ENCODE data around the gene BLM. TPM values are rescaled to one million over a fixed set of nuclear protein-coding genes. Genes with fewer than 3 reads are reported as not detected.

The BLM gene
- total and polyA plus RNA-seq, 2 of the 4 experiments (the other 2 are of a cell fraction) = 2.5 to 6.5 TPM

DNA sequence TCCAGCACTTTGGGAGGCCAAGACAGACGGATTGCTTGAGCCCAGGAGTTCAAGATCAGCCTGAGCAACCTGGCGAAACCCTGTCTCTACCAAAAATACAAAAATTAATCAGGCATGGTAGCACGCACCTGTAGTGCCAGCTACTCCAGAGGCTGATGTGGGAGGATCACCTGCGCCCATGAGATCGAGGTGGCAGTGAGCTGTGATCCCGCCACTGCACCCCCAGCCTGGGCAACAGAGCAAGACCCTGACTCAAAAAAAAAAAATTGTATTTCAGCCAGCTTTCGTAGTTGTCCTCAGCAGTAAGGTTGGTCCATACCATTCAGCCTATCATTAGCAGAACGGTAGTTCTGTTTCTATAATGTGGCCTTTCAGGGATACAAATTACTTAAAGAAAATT lies 84.7 kb downstream of the BLM start:
- peaks cover 2% of the 10 kb centered on the region; the same call in 1 of the 2 replicates for H3K4me1 ChIP-seq (ENCODE audit: control insufficient read depth, insufficient read depth, low read length)
- BruUV-seq (replicated peaks) = no TSS peak
- H4K5ac ChIP-seq (ENCODE audit: low read depth, low read length) = no peak overlapping the region

More for the DNA sequence above, 84.7 kb downstream of the BLM start:
- ChIA-PET CTCF (no interaction called here), POLR2A (ENCODE audit: unreplicated experiment) (no interaction called here)
- Histone ChIP-seq H3K27me3 (ENCODE audit: control insufficient read depth, insufficient read depth, low read length) (no peaks in the 10 kb centered on the region), H3K23ac (ENCODE audit: low read depth, low read length) (no peak overlapping the region), H2BK5ac (ENCODE audit: low read depth, low read length, poor library complexity, severe bottlenecking) (no peak overlapping the region), H3K36me3 (ENCODE audit: control insufficient read depth, insufficient read depth, low read length) (no peaks in the 10 kb centered on the region), H2BK15ac (ENCODE audit: low read depth, low read length) (no peak overlapping the region), H3K9ac (ENCODE audit: low read depth, low read length) (no peak overlapping the region), H3K9me1 (ENCODE audit: insufficient read depth, low read length) (0 out of 2 replicates have a peak, but pooled peaks cover 3% of the 10 kb centered on the region), H3K18ac (ENCODE audit: low read depth, low read length) (no peak overlapping the region), H4K8ac (ENCODE audit: low read depth in 2 of 2, low read length in 2 of 2) (no peak overlapping the region), H3K27ac (ENCODE audit: insufficient read depth, low read length) (no peak overlapping the region), H2AFZ (replicated peaks; ENCODE audit: low read length, poor library complexity) (no peak overlapping the region), H2AK9ac (replicated peaks; ENCODE audit: low read depth, low read length, poor library complexity) (no peak overlapping the region), H4K91ac (ENCODE audit: insufficient read depth, low read depth, low read length) (no peak overlapping the region), H2AK5ac (ENCODE audit: low read depth, low read length) (no peak overlapping the region), H3K4me2 (ENCODE audit: low read depth, low read length) (no peak overlapping the region), H3K14ac (replicated peaks; ENCODE audit: low read depth, low read length) (0 out of 2 replicates have a peak overlapping the region, but pooled peaks have one; percentile 32), H3K4ac (ENCODE audit: low read depth, low read length) (no peak overlapping the region; the same call in 1 of the 2 replicates), H3K4me3 (ENCODE audit: insufficient read depth, low read depth, low read length) (no peak overlapping the region), H4K20me1 (ENCODE audit: insufficient read depth, low read length) (no peaks in the 10 kb centered on the region), H2BK20ac (ENCODE audit: low read depth, low read length) (no peak overlapping the region), H3K56ac (ENCODE audit: extremely low read depth, insufficient read depth, low read length) (no peak overlapping the region), H3K79me1 (ENCODE audit: low read depth in 1 of 2, low read length in 2 of 2) (no peaks in the 10 kb centered on the region; a peak in 1 of 4 replicates), H2BK120ac (ENCODE audit: low read depth, low read length) (no peak overlapping the region), H3K9me3 (ENCODE audit: control insufficient read depth, insufficient read depth, low read length) (no peaks in the 10 kb centered on the region)
- 100% methylated on average over 3 of the region's 8 CpGs; no CpG with 5 or more reads in 1 of the 2 experiments for WGBS, 2 experiments (ENCODE audit: extremely low coverage in 2 of 2, insufficient read length in 1 of 2)
- DNase-seq (no peak), ATAC-seq (ENCODE audit: low read depth) (no peak)
- intact Hi-C loops (cut with micrococcal nuclease) (no loop called here), dilution Hi-C loops (cut with HindIII; ENCODE audit: low sequenced_read_pairs, unreplicated experiment) (no loop called here), in situ Hi-C loops (cut with MboI; ENCODE audit: low sequenced_read_pairs) (no loop called here)
- TF ChIP-seq CEBPB (IDR thresholded peaks at IDR 0.05; ENCODE audit: low read depth, low read length) = no peak
- no peak for TF ChIP-seq MAZ (IDR thresholded peaks at IDR 0.05; ENCODE audit: borderline replicate concordance, low read depth, low read length)
- no peak for TF ChIP-seq MAFK (IDR thresholded peaks at IDR 0.05; ENCODE audit: low read depth, low read length)
- TF ChIP-seq FOS (IDR thresholded peaks at IDR 0.05; ENCODE audit: low read depth, low read length) = no peak
- TF ChIP-seq, protein P1, sequence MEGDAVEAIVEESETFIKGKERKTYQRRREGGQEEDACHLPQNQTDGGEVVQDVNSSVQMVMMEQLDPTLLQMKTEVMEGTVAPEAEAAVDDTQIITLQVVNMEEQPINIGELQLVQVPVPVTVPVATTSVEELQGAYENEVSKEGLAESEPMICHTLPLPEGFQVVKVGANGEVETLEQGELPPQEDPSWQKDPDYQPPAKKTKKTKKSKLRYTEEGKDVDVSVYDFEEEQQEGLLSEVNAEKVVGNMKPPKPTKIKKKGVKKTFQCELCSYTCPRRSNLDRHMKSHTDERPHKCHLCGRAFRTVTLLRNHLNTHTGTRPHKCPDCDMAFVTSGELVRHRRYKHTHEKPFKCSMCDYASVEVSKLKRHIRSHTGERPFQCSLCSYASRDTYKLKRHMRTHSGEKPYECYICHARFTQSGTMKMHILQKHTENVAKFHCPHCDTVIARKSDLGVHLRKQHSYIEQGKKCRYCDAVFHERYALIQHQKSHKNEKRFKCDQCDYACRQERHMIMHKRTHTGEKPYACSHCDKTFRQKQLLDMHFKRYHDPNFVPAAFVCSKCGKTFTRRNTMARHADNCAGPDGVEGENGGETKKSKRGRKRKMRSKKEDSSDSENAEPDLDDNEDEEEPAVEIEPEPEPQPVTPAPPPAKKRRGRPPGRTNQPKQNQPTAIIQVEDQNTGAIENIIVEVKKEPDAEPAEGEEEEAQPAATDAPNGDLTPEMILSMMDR (conservative IDR thresholded peaks at IDR 0.05; ENCODE audit: low read depth, low read length) = no peak
- TF ChIP-seq CHD1 (IDR thresholded peaks at IDR 0.05; ENCODE audit: low read depth, low read length) = no peak
- TF ChIP-seq RCOR1 (IDR thresholded peaks at IDR 0.05; ENCODE audit: insufficient replicate concordance, low read length) = no peak
- no peak for TF ChIP-seq MXI1 (IDR thresholded peaks at IDR 0.05; ENCODE audit: borderline replicate concordance, low read depth, low read length)
- TF ChIP-seq BHLHE40 (IDR thresholded peaks at IDR 0.05; ENCODE audit: low read depth, low read length) = no peak
- TF ChIP-seq POLR2A (IDR thresholded peaks at IDR 0.05; ENCODE audit: low read depth, low read length) = no peak
- TF ChIP-seq, protein P2, sequence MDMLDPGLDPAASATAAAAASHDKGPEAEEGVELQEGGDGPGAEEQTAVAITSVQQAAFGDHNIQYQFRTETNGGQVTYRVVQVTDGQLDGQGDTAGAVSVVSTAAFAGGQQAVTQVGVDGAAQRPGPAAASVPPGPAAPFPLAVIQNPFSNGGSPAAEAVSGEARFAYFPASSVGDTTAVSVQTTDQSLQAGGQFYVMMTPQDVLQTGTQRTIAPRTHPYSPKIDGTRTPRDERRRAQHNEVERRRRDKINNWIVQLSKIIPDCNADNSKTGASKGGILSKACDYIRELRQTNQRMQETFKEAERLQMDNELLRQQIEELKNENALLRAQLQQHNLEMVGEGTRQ (IDR thresholded peaks at IDR 0.05; ENCODE audit: low read depth, low read length) = no peak
- no peak for TF ChIP-seq NFE2L2 (IDR thresholded peaks at IDR 0.05; ENCODE audit: low read depth, low read length)
- TF ChIP-seq SMC3 (IDR thresholded peaks at IDR 0.05; ENCODE audit: low read depth, low read length) = no peak
- TF ChIP-seq RFX5 (IDR thresholded peaks at IDR 0.05; ENCODE audit: low read depth, low read length) = no peak
- TF ChIP-seq, protein P3, sequence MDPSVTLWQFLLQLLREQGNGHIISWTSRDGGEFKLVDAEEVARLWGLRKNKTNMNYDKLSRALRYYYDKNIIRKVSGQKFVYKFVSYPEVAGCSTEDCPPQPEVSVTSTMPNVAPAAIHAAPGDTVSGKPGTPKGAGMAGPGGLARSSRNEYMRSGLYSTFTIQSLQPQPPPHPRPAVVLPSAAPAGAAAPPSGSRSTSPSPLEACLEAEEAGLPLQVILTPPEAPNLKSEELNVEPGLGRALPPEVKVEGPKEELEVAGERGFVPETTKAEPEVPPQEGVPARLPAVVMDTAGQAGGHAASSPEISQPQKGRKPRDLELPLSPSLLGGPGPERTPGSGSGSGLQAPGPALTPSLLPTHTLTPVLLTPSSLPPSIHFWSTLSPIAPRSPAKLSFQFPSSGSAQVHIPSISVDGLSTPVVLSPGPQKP (IDR thresholded peaks at IDR 0.05; ENCODE audit: borderline replicate concordance, low read depth, low read length) = no peak
- no peak for TF ChIP-seq RAD21 (IDR thresholded peaks at IDR 0.05; ENCODE audit: low read length)
